C1 segment of cervical spinal cord (tissue), 14 donors: ENCODE measurements around the gene GPR107.
A peak's percentile ranks its signal among the peaks of the same experiment; 100 is the strongest.

ENCODE experiments used
- DNase-seq, 14 donors: peaks; one replicate each; lab custom pipeline; 2025; lab: John Stamatoyannopoulos, UW

GPR107 gene

GRCh38 chr9:130182381-130182909 lies 128.7 kb downstream of the GPR107 start:
- no peak for DNase-seq

DNA sequence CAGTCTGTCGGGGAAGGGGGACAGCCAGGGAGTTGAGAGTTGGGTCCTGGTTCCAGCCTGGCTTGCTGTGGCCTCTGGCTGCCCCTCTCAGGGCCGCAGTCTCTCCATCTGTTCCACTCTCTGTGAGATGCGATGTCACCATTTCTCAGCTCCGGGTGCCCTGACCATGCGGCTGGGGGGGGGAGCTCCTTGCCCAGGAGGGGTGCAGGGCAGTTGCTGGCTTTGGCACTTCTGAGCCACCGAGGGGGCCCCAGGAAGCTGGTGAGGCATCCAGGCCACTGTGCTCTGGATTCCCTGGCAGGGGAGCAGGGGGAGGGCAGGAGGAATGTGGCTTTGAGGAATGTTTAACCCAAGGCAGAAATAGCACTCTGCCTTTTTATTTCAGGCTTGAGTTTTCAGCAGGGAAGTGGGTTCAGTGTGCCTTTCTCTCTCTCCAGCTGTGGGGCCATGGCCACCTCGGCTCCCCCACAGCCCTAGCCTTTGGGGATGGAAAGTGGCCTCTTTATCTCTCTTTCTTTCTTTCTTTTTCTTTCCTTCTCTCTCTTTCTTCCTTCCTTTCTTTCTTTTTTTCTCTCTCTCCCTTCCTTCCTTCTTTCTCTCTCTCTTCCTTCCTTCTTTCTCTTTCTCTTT lies 129.5 kb downstream of the GPR107 start:
- peak in 2 of 14 donors; percentile 38 to 60 for DNase-seq

- no peak for DNase-seq
Measured at GRCh38 chr9:130185017-130185416, 131.3 kb downstream of the GPR107 start.

DNA sequence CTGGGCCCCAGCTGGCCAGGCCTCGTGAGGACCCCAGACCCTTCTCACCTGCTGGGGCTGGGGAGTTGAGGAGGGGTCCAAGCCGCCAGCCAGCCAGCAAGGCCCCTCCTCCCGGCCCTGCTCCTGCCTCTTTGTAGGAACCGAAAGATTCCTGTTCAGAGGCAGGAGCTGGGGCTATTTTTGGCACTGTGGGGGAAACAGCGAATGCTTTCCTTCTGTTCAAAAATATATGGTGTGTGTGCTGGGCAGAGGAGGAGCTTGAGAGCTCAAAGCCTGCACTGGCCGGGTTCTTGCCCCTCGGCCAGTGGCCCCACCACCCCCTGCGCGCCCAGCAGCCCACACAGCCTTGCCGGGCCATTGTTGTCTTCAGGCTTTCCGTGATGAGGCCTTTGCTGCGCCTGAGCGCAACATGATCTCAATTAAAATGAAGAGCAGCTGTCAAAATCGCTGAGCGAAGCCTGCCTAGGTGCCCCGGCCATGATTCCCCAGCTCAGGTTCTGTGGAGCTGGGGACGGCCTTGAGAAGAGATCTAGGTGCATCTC lies 131.9 kb downstream of the GPR107 start:
- peak in 1 of 14 donors; percentile 64 for DNase-seq

- DNase-seq = no peak
Measured at GRCh38 chr9:130186051-130186450, 132.3 kb downstream of the GPR107 start.

DNA sequence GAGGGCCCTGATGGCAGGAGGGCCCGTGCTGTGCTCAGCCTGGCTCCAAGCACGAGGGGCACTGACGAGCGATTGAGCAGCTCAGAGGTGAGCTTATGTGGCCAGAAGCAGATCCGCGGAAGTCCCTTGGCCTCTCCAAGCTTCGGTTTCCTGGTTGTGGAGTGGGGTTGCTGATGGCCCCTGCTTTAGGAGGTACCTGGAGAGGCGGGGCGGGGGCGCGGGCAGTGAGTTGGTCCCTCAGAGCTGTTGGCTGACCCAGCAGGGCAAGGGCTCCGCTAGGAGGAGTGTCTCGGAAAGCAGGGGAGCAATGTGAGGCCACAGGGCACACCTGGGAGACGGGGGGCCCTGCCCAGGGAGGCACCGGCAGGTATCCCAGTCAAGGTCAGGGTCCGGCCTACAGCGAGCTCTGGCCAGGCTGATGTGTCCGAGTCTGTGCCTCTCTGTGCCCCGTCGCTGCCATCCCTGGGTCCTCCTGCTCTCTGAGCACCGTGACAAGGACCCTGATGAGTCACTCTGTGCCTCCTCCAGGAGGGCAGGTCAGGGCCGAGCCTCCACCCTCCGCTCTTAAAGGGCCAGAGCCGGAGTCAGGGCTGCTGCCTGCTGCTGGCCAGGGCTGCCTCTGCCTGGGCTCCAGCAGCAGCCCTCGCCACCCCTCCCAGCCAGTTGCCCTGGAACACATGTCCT lies 133.3 kb downstream of the GPR107 start:
- peak in 4 of 14 donors; percentile 19 to 76 (median 44) for DNase-seq

GRCh38 chr9:130187523-130187846 lies 133.8 kb downstream of the GPR107 start:
- no peak for DNase-seq

- DNase-seq = no peak
Measured at GRCh38 chr9:130188860-130189481, 135.3 kb downstream of the GPR107 start.
